Measurements from ENCODE around the gene BTNL2.
"Not testable (repeated sequence)": the region's sequence is repeated elsewhere in the genome, so short reads cannot be mapped to it uniquely, and the experiment has no call there.

BTNL2 gene, protein sequence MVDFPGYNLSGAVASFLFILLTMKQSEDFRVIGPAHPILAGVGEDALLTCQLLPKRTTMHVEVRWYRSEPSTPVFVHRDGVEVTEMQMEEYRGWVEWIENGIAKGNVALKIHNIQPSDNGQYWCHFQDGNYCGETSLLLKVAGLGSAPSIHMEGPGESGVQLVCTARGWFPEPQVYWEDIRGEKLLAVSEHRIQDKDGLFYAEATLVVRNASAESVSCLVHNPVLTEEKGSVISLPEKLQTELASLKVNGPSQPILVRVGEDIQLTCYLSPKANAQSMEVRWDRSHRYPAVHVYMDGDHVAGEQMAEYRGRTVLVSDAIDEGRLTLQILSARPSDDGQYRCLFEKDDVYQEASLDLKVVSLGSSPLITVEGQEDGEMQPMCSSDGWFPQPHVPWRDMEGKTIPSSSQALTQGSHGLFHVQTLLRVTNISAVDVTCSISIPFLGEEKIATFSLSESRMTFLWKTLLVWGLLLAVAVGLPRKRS

GRCh38 chr6:32406857-32407256 lies at the start of gene BTNL2:
Gene BTNL2 (minus strand): TSS chr6:32407181. CDS start chr6:32407123, 58 bp downstream.
- no peak for DNase-seq (ENCODE audit: low read depth in 1 of 2, low spot score in 1 of 2)

- DNase-seq (ENCODE audit: low read depth in 1 of 2, low spot score in 1 of 2), result no peak
Measured at GRCh38 chr6:32449088-32449736, 42.2 kb upstream of the BTNL2 start.

DNA sequence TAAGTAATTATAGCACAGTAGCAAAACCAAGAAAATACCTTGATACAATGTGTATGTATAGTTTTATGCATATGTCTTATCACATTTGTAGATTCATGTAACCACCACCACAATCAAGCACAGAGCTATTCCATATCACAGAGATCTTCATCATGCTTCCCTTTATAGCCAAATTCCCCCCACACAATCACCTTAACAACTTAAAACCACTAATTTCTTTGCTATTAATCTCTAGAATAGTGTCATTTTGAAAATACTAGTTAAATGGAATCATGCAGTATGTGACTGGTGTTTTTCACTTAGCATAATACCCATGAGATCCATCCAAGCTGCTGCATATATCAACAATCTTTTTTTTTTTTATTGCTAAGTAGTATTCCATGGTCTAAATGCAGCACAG lies 41.0 kb upstream of the BTNL2 start:
- DNase-seq (ENCODE audit: low read depth in 1 of 2, low spot score in 1 of 2), result no peak

DNA sequence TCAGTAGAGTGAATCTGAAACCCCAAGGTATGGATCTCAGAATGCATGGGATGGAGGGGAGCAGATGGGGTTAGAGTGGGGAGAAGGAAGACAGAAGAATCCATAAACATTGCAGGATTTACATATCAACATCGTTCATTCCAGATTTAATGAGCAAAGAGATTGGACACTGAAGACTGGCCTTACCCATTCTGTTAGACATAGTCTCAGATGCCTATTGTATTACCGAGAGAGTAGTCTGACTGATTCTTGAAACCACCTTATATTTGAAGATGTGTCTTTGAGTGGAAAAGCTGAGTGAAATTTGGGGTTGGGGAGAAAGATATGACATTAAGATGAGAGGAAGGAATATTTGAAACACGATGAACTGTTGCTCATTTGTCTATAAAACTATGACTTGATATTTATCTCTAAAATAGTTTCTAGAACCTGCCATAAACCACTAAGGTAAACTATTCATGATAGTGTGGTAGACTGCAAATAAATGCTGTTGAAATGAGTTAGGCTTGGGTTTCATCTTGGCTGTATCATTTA lies 38.4 kb upstream of the BTNL2 start:
- no peak for DNase-seq (ENCODE audit: low read depth in 1 of 2, low spot score in 1 of 2)

- DNase-seq (ENCODE audit: low read depth in 1 of 2, low spot score in 1 of 2), result no peak
Measured at GRCh38 chr6:32444433-32444832, 37.5 kb upstream of the BTNL2 start.

DNA sequence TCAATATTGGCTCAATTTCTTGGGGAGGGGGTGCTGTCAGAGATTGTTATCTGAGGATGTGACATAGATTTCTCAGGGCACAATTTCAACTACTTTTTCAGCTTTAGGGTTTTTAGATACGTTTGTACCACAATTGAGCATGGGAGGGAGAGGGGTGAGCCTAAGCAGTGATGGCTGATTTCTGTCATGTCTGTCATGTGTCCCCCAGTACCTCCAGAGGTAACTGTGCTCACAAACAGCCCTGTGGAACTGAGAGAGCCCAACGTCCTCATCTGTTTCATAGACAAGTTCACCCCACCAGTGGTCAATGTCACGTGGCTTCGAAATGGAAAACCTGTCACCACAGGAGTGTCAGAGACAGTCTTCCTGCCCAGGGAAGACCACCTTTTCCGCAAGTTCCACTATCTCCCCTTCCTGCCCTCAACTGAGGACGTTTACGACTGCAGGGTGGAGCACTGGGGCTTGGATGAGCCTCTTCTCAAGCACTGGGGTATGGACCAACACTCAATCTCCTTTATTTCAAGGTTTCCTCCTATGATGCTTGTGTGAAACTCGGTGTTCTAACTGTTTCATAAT lies 36.1 kb upstream of the BTNL2 start:
- DNase-seq (ENCODE audit: low read depth in 1 of 2, low spot score in 1 of 2), result no peak

DNA sequence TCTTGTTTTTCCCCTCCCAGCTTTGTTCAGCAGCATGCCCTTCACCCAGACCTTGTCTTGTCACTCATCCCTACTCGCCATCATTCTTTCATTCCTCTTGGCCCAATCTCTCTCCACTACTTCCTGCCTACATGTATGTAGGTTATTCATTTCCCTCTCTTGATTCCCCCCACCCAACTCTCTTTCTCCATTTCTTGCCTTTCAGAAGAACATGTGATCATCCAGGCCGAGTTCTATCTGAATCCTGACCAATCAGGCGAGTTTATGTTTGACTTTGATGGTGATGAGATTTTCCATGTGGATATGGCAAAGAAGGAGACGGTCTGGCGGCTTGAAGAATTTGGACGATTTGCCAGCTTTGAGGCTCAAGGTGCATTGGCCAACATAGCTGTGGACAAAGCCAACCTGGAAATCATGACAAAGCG lies 35.3 kb upstream of the BTNL2 start:
- DNase-seq (ENCODE audit: low read depth in 1 of 2, low spot score in 1 of 2), result no peak

DNA sequence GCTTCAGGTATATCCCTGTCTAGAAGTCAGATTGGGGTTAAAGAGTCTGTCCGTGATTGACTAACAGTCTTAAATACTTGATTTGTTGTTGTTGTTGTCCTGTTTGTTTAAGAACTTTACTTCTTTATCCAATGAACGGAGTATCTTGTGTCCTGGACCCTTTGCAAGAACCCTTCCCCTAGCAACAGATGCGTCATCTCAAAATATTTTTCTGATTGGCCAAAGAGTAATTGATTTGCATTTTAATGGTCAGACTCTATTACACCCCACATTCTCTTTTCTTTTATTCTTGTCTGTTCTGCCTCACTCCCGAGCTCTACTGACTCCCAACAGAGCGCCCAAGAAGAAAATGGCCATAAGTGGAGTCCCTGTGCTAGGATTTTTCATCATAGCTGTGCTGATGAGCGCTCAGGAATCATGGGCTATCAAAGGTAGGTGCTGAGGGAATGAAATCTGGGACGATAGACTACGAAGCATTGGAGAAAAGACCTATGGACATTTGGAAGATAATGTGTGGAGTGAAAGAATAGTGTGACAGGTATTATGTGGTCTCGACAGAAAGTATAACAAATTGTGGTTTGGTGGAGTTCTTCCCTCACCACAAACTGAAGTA lies 32.7 kb upstream of the BTNL2 start, which contains the start of gene HLA-DRA:
Gene HLA-DRA (plus strand): TSS at position 286 of the 613 bp plus-strand sequence. CDS start 64 bp downstream, at position 350.
- no peak for DNase-seq (ENCODE audit: low read depth in 1 of 2, low spot score in 1 of 2)

DNA sequence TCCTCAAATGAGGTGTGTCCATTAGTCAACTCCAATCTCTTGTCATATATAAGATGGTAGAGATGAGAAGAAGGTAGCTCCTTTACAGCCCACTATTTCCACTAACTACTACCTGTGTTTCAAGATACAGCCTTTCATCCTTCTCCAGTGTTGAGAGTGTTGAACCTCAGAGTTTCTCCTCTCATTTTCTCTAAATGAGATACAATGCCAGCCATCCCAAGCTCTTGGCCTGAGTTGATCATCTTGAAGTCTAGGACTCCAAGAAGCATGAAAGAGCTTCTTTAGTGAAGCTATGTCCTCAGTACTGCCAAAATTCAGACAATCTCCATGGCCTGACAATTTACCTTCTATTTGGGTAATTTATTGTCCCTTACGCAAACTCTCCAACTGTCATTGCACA lies 32.2 kb upstream of the BTNL2 start:
- no peak for DNase-seq (ENCODE audit: low read depth in 1 of 2, low spot score in 1 of 2)

DNA sequence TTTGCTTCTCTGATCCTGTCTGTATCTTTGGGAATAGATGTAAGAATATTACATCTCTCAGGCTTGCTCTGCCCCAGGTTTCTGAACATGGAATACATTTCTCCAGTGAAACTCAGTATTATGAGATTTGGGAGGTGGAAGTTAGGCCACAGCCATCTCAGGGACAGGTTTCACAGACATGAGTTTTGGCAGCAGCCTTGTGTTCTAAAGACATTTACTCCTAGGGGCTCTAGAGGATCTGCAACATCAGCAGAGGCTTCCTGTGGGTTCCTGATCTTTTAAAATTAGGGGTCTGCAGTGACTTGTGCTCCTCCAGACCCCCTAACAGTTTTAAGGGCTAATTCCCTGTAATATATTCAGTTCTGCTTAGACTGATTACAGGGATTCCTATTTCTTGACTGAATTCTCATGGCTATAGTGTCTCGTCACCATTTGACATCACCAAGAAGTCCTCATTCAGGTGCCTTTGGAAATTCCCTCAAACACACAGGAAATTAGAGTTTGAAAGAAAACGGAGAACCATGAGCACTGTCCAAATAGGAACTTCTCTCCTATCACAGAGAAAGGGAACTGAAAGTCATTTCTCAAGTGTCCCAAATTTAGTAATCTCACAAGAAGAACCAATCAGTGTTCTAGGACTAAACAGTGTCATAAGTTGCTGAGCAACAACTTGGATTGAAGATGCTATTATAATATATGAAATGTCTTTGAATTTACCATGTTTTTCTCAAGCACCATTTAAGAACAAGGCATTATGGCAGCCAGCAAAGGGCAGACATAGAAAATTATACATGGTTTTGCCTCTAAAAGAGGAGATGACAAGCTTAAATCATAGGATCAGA lies 30.2 kb upstream of the BTNL2 start:
- DNase-seq (ENCODE audit: low read depth in 1 of 2, low spot score in 1 of 2), result no peak

- no peak for DNase-seq (ENCODE audit: low read depth in 1 of 2, low spot score in 1 of 2)
Measured at GRCh38 chr6:32436186-32436585, 29.2 kb upstream of the BTNL2 start.

- not testable (repeated sequence) for DNase-seq (ENCODE audit: low read depth in 1 of 2, low spot score in 1 of 2)
Measured at GRCh38 chr6:32433950-32434349, 27.0 kb upstream of the BTNL2 start.

GRCh38 chr6:32432050-32432450 lies 25.1 kb upstream of the BTNL2 start:
- DNase-seq (ENCODE audit: low read depth in 1 of 2, low spot score in 1 of 2), result no peak

DNA sequence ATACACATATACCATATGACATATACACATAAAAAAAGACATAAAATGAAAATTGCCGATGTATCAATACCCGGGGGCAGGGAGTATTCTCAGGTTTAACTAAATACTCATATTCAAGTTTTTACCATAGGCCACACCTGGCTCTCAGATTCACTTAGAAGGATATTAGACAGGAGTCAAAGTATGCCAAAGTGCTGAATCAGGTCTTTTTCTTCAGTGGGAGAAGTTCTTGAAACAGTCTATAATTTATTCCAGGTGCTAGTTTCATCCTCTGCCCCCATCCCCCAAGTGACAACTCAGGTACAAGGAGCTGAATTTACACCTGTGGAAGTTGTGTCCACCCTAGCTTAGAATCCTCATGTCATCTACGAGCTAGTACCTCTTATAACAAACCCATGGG lies 24.2 kb upstream of the BTNL2 start:
- DNase-seq (ENCODE audit: low read depth in 1 of 2, low spot score in 1 of 2), result no peak

DNA sequence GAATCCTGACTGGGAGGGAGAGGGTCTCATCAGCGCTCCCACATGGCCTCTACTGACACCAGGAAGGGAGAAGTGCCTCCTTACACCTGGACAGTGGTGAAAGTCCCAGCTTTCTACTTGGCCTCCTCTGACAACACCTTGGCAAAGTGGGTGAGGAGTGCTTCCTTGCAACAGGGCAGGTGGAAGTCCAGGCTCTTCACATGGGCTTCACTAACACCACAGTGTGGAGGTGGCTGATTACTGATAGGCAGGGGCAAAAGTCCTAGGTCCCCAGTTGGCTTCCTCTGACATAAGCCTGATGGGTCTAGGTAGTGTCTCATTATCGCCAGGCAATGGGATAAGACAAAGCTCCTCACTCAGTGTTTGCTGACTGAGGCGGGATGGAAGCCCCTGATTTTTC lies 23.2 kb upstream of the BTNL2 start:
- DNase-seq (ENCODE audit: low read depth in 1 of 2, low spot score in 1 of 2), result no peak

GRCh38 chr6:32427934-32428474 lies 21.0 kb upstream of the BTNL2 start:
- DNase-seq (ENCODE audit: low read depth in 1 of 2, low spot score in 1 of 2), result no peak

DNA sequence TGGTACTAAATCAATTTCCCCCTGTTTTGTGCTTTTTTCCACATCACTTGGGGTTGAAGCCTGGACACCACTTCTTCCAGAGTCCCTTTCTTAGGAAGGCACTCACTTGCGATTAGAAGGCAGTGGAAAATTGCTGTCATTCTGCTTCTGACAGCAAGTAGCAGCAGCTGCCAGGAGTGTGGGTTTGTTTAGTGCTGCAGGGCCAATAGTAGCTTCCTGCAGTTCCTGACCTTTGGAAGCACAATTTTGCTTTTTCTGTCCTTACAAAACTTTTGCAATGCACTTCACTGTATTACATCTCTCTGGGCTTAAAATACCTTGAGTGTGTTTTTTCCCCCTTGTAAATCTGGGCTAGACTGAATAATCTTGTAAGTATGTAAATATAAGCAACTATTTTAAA lies 20.2 kb upstream of the BTNL2 start:
- no peak for DNase-seq (ENCODE audit: low read depth in 1 of 2, low spot score in 1 of 2)

GRCh38 chr6:32426338-32426737 lies 19.4 kb upstream of the BTNL2 start:
- DNase-seq (ENCODE audit: low read depth in 1 of 2, low spot score in 1 of 2), result no peak

DNA sequence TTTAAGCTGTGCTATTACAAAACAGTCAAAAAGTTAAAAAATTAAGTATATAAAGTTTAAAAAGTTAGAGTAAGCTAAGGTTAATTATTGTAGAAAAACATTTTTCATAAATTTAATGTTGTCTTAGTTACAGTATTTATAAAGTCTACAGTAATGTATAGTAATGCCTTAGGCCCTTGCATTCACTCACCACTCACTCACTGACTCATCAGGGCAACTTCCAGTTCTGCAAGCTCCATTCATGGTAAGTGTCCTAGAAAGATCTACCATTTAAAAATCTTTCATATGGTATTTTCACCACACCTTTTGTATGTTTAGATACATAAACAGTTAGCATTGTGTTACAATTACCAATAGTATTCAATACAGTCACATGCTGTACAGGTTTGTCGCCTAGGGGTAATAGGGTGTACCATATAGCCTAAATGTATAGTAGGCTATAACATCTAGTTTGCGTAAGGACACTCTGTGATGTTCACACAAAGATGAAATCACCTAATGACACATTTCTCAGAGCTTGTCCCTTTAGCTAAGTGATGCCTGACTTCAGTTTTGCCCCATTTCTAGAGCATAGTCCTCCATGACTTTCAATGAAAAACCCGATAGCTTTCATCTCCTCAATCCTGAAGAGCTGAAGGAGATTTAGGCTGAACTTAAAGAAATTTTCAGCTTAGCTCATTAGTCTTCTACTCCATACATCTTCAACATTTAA lies 17.8 kb upstream of the BTNL2 start:
- no peak for DNase-seq (ENCODE audit: low read depth in 1 of 2, low spot score in 1 of 2)

GRCh38 chr6:32416036-32416435 lies 9.1 kb upstream of the BTNL2 start:
- no peak for DNase-seq (ENCODE audit: low read depth in 1 of 2, low spot score in 1 of 2)
